Neural progenitor cell (in vitro differentiated cells): ENCODE measurements around the gene IFNAR1.

ENCODE experiments used
- EZH2phosphoT487 ChIP-seq: fragments of 200-600 bp; sonication (generic); IDR thresholded peaks from 2 replicates; pipeline ENCODE4 v1.6.1; 2017; ENCODE audit warnings: antibody characterized with exemption
- TF ChIP-seq, protein P1 (sequence below): fragments of 200-600 bp; sonication (generic); IDR thresholded peaks from 2 replicates; pipeline ENCODE4 v1.5.1; 2017; ENCODE audit warnings: antibody characterized with exemption, mild to moderate bottlenecking

DNA sequence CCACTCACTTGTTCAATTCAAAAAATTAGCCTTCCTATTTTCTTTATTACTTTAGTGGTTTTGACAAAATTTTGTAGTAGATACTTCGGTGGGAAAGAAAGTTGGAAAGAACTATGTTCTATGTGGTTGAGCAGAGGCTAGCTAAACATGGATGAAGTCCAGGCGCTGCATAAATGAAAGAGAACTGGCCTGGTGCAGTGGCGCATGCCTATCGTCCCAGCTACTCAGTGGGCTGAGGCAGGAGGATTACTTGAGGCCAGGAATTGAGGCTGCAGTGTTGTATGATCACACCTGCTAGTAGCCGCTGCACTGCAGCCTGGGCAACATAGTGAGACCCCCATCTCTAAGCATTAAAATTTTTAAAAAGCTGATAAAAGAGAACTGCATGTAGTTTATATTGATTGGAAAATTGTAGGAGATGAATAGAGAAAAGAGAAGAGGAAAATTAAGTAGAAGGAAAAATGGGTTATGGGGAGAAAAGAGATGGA is 21.0 kb downstream of the IFNAR1 start:
- TF ChIP-seq, protein P1, sequence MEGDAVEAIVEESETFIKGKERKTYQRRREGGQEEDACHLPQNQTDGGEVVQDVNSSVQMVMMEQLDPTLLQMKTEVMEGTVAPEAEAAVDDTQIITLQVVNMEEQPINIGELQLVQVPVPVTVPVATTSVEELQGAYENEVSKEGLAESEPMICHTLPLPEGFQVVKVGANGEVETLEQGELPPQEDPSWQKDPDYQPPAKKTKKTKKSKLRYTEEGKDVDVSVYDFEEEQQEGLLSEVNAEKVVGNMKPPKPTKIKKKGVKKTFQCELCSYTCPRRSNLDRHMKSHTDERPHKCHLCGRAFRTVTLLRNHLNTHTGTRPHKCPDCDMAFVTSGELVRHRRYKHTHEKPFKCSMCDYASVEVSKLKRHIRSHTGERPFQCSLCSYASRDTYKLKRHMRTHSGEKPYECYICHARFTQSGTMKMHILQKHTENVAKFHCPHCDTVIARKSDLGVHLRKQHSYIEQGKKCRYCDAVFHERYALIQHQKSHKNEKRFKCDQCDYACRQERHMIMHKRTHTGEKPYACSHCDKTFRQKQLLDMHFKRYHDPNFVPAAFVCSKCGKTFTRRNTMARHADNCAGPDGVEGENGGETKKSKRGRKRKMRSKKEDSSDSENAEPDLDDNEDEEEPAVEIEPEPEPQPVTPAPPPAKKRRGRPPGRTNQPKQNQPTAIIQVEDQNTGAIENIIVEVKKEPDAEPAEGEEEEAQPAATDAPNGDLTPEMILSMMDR: no peak
- TF ChIP-seq EZH2phosphoT487: no peak
